HuH-7.5 (cell line): ENCODE data around the gene TSPEAR.
"Not testable (repeated sequence)": the region's sequence is repeated elsewhere in the genome, so short reads cannot be mapped to it uniquely, and the experiment has no call there.

ENCODE experiments used
- DNase-seq: peaks from one replicate; pipeline ENCODE4 v3.0.0; 2011; ENCODE audit warnings: low spot score

TSPEAR gene

GRCh38 chr21:44684077-44684476, 27.3 kb downstream of the TSPEAR start:
- DNase-seq = no peak

GRCh38 chr21:44682580-44683151, 28.7 kb downstream of the TSPEAR start:
- DNase-seq = no peak

DNA sequence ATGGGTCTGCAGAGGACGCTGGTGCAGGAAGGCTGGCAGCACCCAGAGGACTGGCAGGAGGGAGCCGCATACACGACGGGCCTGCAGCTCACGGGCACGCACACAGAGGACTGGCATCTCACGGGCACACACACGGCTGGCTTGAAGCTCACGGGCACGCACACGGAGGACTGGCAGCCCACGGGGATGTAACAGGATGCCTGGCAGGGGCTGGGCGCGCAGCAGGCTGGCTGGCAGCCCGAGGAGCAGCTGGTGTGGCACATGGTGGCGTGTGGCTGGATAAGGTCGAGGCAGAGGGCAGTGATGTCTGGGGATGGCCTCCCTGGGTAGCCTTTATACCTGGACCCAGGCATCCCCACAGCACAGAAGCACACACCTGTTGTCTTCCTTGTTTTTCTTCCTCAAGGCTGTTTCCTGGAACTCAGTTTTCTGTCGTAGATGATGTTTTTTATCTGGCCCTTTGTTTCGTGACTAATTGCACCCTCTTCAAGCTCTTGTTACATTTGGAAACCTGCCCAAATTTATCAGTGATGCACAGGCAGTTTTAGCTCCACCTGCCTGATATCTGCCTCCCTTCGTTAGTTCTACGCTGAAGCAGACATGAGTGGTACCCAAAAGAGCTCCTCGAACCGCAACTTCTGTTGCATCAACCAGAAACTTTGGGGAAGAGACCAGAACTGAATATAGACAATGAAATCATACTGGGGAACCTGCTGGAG, 29.4 kb downstream of the TSPEAR start, which contains the start of gene KRTAP12-1:
KRTAP12-1 (minus strand) TSS at position 303 of the 719 bp plus-strand sequence; CDS start at position 263, 40 bp downstream.
- DNase-seq = no peak

DNA sequence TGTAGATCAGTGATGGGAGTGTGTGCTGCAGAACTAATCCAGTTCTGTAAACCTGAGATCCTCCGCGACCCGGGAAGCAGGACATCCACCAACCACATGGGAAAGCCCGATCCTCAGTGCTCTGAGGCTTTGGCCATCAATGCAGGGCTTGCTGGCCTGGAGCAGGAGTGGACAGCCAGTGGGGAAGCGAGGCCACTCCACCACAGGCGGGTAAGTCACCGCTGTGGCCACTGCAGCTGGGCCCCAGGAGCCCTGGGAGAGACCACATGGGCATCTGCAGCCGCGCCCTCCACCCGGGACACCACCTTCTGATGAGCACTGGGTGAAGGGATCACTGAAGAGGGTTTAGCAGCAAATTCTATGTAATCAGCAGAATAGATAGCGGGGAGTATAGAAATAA, 30.2 kb downstream of the TSPEAR start:
- no peak for DNase-seq

- no peak for DNase-seq
Observed at GRCh38 chr21:44677881-44678280, 33.5 kb downstream of the TSPEAR start.

GRCh38 chr21:44671911-44672310, 39.5 kb downstream of the TSPEAR start:
- no peak for DNase-seq

GRCh38 chr21:44670642-44671432, 40.5 kb downstream of the TSPEAR start:
- no peak for DNase-seq

DNA sequence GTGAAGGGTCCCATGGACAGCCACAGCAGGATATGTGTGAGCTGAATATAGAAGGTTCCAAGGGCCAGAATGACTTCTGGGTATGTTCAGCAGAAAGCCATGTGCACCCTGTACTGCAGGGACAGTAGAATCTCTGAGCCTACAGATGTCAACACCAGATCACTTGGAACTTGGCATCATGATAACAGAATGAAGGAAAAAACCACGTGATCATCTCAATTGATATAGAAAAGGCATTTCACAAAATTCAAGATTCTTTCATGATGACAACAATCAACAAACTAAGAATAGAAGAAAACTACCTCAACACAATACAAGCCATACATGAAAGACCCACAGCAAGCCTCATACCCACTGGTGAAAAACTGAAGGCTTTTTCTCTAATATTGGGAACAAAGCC, 43.8 kb downstream of the TSPEAR start:
- DNase-seq = no peak

DNA sequence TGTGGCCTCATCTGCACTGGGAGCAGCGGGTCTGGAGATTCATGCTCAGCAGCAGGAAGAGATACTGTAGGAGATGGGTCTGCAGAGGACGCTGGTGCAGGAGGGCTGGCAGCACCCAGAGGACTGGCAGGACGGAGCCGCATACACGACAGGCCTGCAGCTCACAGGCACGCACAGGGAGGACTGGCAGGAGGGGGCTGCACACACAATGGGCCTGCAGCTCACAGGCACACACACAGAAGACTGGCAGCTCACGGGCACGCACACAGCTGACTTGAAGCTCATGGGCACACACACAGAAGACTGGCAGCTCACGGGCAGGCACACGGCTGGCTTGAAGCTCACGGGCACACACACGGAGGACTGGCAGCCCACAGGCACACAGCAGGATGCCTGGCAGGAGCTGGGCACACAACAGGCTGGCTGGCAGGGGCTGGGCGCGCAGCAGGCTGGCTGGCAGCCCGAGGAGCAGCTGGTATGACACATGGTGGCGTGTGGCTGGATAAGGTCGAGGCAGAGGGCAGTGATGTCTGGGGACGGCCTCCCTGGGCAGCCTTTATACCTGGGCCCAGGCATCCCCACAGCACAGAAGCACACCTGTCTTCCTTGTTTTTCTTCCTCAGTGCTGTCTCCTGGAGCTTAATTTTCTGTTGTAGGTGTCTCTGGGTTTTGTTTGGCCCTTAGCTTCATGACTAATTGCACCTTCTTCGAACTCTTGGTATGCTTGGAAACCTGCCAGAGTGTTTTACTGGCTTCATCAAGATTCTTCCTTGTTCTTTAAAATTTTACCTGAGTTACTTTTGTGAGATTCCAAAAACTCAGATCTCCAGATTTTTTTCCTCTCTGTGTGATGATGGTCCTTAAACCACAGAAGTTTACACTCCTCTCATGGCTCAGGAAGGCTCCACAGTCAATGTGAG, 44.7 kb downstream of the TSPEAR start, which contains the start of gene KRTAP12-2:
KRTAP12-2 (minus strand) TSS at position 527 of the 920 bp plus-strand sequence; CDS start at position 486, 41 bp downstream.
- no peak for DNase-seq

DNA sequence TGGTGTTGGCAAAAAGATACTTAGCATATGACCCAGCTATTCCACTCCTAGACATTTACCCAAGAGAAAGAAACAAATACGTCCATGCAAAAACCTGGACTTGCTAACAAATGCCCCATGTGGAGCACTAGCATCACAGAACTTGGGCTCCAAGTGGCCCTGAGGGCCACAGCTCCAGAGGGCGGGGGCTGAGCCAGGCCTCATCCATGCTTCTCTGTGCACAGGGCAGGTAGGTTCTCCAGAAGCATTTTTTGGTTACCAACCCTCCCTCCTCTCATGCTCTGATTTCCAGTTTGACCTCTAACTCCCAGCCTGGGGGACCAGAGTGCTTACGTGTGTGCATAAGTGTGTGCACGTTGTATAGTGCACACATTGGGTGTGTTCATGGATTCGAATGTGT, 46.7 kb downstream of the TSPEAR start:
- DNase-seq = no peak

GRCh38 chr21:44661567-44661966, 49.8 kb downstream of the TSPEAR start:
- not testable (repeated sequence) for DNase-seq

- DNase-seq = no peak
Observed at GRCh38 chr21:44658913-44659595, 52.3 kb downstream of the TSPEAR start.

GRCh38 chr21:44658541-44658910, 52.8 kb downstream of the TSPEAR start:
- DNase-seq = no peak

DNA sequence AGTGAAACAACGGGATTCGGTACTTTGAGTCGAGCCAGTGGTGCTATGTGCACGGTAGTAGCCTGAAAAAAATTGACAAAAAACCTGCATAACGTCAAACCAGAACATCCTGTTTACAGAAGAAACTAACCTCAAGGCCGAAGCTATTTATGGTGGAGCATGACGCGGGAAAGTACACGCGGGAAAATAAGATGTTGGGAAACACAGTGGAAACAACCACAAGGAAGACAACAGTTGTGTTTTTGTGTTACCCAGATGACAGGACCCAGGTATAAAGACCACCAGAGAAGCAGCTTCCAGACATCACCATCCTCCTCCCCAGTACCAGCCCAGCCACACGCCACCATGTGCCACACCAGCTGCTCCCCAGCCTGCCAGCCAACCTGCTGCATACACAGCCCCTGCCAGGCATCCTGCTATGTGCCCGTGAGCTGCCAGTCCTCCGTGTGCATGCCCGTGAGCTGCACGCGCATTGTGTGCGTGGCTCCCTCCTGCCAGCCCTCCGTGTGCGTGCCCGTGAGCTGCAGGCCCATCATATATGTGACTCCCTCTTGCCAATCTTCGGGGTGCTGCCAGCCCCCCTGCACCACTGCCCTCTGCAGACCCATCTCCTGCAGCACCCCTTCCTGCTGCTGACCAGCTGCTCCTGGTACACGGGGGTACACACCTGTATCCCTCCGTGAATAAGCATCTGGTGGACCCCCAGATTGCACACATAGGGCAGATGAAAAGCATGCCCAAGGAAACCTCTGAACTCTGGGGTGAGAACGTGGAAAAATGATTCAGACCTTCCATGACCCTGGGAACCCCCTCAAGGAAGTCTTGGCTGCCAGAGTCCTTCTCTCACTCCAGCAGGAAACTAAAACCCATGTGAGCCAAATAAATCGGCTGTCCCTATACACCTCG, 53.5 kb downstream of the TSPEAR start, which contains the start of gene KRTAP12-3:
KRTAP12-3 (plus strand) TSS at position 298 of the 906 bp plus-strand sequence; CDS start at position 346, 48 bp downstream.
- no peak for DNase-seq

DNA sequence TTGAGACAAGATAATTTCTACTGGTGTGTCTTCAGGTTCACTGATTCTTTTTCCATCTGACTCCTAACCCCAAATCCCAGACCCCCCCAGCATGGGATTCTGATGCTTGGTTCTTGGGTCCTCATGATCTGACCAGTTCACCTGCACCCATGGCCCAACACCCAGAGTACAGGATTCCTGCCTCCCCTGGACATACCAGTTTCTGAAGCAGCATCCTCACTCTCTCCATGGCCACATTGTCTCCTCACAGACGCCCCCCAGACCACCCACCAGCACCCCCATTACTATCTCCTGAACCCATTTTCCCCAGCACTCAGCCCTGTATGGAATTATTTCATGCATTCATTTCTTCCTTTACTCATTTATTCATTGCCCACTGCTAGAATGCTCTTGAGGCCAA, 54.5 kb downstream of the TSPEAR start:
- no peak for DNase-seq

GRCh38 chr21:44654576-44655175, 56.7 kb downstream of the TSPEAR start, which contains the start of gene KRTAP12-4:
Gene KRTAP12-4, minus strand, starts transcription at chr21:44654659. Its CDS starts 45 bp downstream, at chr21:44654614.
- no peak for DNase-seq

DNA sequence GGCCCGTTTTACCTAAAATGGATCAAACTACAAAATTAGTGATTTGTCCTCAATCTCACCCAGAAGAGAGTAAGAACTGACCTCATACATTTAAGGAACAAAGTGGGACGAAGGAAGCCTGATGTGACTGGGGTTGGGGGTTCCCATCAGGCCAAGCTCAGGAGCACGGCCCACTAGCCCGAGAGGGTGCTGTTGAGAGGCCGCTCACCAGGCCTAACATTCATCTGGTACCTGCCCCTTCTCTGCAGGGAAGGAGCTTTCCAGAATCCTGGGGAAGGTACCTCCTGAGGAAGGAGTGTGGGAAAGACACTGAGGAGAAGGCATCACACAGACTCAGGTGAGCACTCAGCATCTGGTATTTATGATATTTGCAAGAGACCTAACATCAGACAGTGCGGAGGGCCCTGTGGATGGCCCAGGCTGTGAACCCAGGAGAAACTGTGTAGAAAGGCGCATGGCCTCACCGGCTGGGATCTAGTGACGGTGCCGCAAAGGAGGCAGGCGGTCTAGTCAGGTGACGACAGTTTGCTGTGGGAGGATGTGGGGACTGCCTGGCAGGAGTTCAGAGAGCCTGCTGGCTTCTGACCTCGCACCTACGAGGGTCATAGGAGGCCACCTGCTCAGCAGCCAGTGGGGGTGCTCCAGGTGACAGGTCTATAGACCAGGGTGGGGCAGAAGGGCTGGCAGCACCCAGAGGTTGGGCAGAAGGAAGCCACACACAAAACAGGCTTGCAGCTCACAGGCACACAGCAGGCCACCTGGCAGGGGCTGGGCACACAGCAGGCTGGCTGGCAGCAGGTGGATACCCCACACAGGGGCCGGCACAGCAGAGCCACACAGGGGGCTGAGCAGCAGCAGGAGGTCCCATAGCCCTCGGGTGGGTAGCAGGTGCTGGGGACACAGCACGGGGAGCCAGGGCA, 57.5 kb downstream of the TSPEAR start:
- no peak for DNase-seq

DNA sequence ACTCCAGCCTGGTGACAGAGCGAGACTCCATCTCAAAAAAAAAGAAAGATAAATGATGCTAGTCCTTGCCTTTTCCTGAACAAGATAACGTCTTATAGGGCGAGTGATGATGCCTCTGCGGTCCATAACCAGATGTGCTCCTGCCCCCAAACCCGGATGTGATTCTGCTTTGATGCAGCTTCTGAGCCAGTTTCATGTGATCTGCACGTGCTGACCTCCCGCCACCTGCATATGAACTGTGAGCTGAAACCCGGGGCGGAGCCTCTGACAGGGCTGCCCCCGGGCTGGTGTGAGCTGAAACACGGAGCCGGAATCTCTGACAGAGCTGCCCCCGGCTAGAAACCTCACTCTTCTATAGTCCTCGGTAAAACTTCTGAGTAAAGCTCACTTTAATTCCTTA, 58.2 kb downstream of the TSPEAR start:
- DNase-seq = no peak
